VCaP (cell line): ENCODE data around the gene DNTT.

Experiments
- H3K27ac ChIP-seq: fragments of 450-650 bp; 2 replicates; pipeline ENCODE4 v1.5.1; 2017
- CTCF ChIP-seq: fragments of 450-650 bp; conservative IDR thresholded peaks from 2 replicates; pipeline ENCODE4 v1.5.1; 2017; ENCODE audit warnings: mild to moderate bottlenecking, moderate library complexity

The DNTT gene

GRCh38 chr10:96352027-96352426 lies 47.8 kb downstream of the DNTT start:
- no peak for TF ChIP-seq CTCF
- no peak overlapping the region for H3K27ac ChIP-seq

GRCh38 chr10:96352582-96352981 lies 48.3 kb downstream of the DNTT start:
- no peak for TF ChIP-seq CTCF
- H3K27ac ChIP-seq, result no peak overlapping the region

GRCh38 chr10:96357038-96357620 lies 52.9 kb downstream of the DNTT start:
- H3K27ac ChIP-seq, result no peak overlapping the region
- TF ChIP-seq CTCF, result no peak

- no peak within 1 kb of the TSS for H3K27ac ChIP-seq
- no peak for TF ChIP-seq CTCF
Measured at GRCh38 chr10:96358851-96359540, 54.8 kb downstream of the DNTT start, which contains the start of gene OPALIN. OPALIN (minus strand) TSS chr10:96359002; CDS start chr10:96358896, 106 bp downstream.

GRCh38 chr10:96359616-96360015 lies 55.4 kb downstream of the DNTT start:
- H3K27ac ChIP-seq, result no peak overlapping the region
- no peak for TF ChIP-seq CTCF

GRCh38 chr10:96360331-96360730 lies 56.1 kb downstream of the DNTT start:
- TF ChIP-seq CTCF, result no peak
- no peak overlapping the region for H3K27ac ChIP-seq

- H3K27ac ChIP-seq, result no peak overlapping the region
- no peak for TF ChIP-seq CTCF
Measured at GRCh38 chr10:96360766-96361165, 56.5 kb downstream of the DNTT start.
